Measurements from ENCODE around the gene LRP3. TPM values are rescaled to one million over a fixed set of nuclear protein-coding genes. Genes with fewer than 3 reads are reported as not detected.

The LRP3 gene
- total RNA-seq, 1 donor = 33.2 TPM

DNA sequence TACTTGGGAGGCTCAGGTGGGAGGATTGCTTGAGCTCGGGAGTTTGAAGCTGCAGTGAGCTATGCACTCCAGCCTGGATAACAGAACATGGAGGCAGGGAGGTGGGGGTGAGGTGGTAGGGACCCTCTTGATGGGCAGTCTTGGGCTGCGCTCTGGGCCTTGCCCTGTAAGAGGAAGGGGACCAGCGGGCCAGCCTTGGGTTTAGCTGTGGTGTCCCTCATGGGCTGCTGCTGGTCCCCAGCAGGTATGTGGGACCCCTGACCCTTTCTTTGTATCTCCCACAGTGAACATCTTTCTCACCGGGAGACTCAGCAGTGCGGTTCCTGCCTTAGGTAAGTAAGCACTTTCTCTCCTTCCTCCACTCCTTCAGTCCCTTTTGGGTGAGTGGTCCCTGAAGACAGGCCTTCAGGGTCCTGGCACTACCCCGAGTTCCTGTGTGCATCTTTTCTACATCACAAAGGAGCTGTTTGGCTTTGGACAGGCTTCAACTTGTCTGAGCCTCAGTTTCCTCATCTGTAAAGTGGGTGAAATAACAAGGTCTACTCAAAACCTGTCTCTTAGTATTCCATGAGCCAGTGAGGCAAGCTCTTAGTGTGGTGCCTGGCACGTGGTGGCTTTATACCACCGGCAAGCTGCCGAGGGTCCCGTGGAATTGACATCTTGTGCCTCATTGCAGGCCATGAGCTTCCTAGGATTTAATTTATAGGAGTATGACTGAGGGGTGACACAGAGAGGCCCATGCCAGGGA lies 2.5 kb downstream of the LRP3 start:
- no peak for DNase-seq (ENCODE audit: low read depth)
- no peak overlapping the region for H3K4me3 ChIP-seq (ENCODE audit: low read depth, low read length)
- TF ChIP-seq CTCF (IDR thresholded peaks at IDR 0.05; ENCODE audit: insufficient read depth, low read length) = no peak

DNA sequence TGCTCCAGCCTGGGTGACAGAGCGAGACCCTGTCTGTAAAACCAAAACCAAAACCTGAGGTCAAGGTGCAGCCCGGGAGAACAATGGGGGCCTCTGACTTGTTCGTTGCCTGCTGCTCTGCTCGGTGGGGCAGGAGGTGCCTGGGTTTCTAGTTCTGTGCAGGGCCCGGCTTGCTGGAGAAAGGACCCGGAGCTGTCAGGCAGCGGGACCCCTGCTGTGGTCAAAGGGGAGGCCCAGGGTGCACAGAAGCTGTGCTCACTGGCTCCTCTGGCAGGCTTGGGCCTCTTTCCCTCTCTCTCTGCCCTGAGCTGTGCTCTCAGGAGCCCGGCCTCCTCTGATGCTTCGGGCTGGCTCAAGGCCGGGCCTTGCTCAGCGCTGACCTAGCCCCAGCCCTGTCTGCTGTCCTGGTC lies 3.5 kb downstream of the LRP3 start:
- no peak overlapping the region for H3K4me3 ChIP-seq (ENCODE audit: low read depth, low read length)

DNA sequence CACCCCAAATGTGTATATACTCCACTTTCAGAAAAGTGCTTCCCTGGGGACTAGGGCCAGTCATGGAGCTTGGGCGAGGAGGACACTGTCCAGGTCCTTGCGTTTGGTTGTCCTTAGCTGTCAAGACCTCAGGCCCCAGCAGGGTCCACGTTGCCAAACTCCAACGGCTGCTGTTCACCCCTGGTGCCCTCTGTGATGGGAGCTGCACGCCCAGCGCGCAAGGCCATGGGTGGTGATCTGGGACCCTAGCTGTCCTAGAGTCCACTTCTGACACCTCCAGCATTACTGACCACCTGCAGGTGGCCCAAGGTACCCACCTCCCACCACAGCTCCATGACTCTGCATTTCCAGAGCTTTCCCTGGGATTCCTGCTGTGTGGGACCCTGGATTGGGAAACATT lies 4.0 kb downstream of the LRP3 start:
- no peak for DNase-seq (ENCODE audit: low read depth)
- TF ChIP-seq CTCF (IDR thresholded peaks at IDR 0.05; ENCODE audit: insufficient read depth, low read length) = no peak
- no peak overlapping the region for H3K4me3 ChIP-seq (ENCODE audit: low read depth, low read length)

More for the DNA sequence above, 3.5 kb downstream of the LRP3 start:
- no peak for TF ChIP-seq CTCF (IDR thresholded peaks at IDR 0.05; ENCODE audit: insufficient read depth, low read length)
- DNase-seq (ENCODE audit: low read depth) = no peak

DNA sequence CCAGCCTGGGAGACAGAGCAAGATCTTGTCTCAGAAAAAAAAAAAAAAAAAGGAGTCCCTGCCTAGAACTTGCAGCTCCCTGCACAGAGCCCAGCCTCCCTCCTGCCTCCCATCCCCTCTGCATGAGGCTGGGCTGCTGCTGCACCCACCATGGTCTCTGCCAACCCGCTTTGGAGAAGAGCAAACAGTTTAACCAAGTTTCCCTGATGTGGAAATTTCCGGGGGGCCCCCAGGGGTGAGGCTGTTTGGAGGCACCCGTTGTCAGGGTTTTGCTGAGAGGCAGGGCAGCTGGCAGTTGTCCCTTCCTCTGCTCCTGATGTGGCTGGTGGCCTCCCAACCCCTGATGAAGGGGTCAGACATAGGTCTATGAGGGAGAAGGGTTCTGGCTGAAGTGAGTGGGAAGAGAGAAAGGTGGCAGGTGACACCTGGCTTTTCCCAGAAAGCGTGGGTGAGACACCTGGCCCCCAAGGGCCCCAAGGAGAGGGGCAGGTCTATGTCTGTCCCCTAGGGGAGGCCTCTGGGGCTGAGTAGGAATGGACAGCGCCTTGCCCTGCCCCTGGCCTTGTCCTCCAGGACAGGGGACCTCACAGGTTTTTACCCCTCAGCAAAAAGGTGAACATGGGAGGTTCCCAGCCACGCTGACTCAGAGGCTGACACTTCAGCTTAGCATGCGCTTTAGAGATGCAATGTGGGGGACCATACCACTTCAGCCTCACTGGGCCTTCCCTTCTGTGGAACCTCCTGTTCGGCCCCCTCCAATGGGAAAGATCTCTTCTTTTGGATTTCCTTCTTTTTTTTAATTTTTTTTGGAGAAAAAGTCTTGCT lies 5.5 kb downstream of the LRP3 start:
- no peak for TF ChIP-seq CTCF (IDR thresholded peaks at IDR 0.05; ENCODE audit: insufficient read depth, low read length)
- no peak for DNase-seq (ENCODE audit: low read depth)
- no peak overlapping the region for H3K4me3 ChIP-seq (ENCODE audit: low read depth, low read length)

GRCh38 chr19:33201473-33201872 lies 7.3 kb downstream of the LRP3 start:
- TF ChIP-seq CTCF (IDR thresholded peaks at IDR 0.05; ENCODE audit: insufficient read depth, low read length) = no peak
- no peak for DNase-seq (ENCODE audit: low read depth)
- H3K4me3 ChIP-seq (ENCODE audit: low read depth, low read length) = no peak overlapping the region

DNA sequence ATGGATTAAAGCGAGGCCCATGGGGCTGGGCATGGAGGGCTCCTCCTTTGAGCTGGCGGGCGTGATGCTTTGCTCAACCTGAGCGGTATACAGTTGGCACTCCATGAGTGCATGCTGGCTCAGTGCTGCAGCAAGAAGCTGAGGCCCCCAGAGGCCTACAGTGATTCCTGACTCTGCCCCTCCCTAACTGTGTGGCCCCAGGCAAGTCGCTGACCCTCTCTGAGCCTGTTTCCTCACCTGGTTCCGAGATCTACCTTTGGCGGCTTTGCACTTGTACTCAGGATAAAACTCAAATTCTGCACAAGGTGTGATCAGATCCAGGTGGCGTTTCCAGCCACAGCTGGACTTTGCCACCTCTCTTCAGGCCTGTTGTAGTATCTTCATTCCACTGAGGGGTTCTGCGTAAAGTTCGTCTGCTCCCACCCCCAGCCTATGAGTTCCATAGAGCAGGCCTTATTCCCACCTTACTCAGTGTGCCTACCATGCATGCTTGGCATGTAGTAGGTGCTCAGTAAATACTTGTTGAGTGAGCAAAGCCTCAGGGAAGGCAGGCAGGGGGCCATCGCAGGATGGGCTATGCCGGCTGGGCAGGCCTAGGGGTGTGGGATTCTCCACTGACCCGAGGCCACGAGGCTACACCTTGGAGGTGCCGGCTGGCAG lies 7.9 kb downstream of the LRP3 start:
- no peak for DNase-seq (ENCODE audit: low read depth)
- no peak for TF ChIP-seq CTCF (IDR thresholded peaks at IDR 0.05; ENCODE audit: insufficient read depth, low read length)

More for the DNA sequence above, 7.9 kb downstream of the LRP3 start:
- no peak overlapping the region for H3K4me3 ChIP-seq (ENCODE audit: low read depth, low read length)

Measured in fibroblast of the aortic adventitia (primary cell).